K562 (cell line): Measurements from ENCODE around the gene ZBTB47.

Experiments used
- EZH2 ChIP-seq: IDR thresholded peaks from 2 replicates; pipeline ENCODE4 v1.6.1; 2012; ENCODE audit warnings: low read depth, mild to moderate bottlenecking, inconsistent platforms, low read length, borderline replicate concordance
- MAFK ChIP-seq: IDR thresholded peaks from 2 replicates; pipeline ENCODE4 v1.6.1; 2011; ENCODE audit warnings: low read length, improper control_type of control experiment
- NCOA4 ChIP-seq: fragments of 450-650 bp; IDR thresholded peaks from 2 replicates; pipeline ENCODE4 v1.6.1; 2018; ENCODE audit warnings: mild to moderate bottlenecking; ENCODE audit not compliant: partially characterized antibody
- POU5F1 ChIP-seq: fragments of 150-350 bp; IDR thresholded peaks from 2 replicates; pipeline ENCODE4 v1.6.1; 2014; ENCODE audit warnings: borderline replicate concordance, low read length, low read depth, mild to moderate bottlenecking; ENCODE audit not compliant: partially characterized antibody
- RCOR1 ChIP-seq, 2 experiments: IDR thresholded peaks; 2 replicates each; pipeline ENCODE4 v1.6.1; 2012; ENCODE audit warnings: low read depth in 2 of 2, low read length in 2 of 2, borderline replicate concordance in 1 of 2, improper control_type of control experiment in 1 of 2
- RFX5 ChIP-seq: IDR thresholded peaks from 2 replicates; pipeline ENCODE4 v1.6.1; 2011; ENCODE audit warnings: low read depth, mild to moderate bottlenecking, improper control_type of control experiment, low read length
- STAG1 ChIP-seq: sonication (generic); formaldehyde crosslinking; IDR thresholded peaks from 2 replicates; pipeline ENCODE4 v1.5.0; 2020; ENCODE audit warnings: missing genetic modification reagents, borderline replicate concordance
- TAF1 ChIP-seq: IDR thresholded peaks from 2 replicates; pipeline ENCODE4 v1.6.1; 2011; ENCODE audit warnings: mild to moderate bottlenecking, low read length, moderate library complexity; ENCODE audit not compliant: insufficient read depth, control insufficient read depth, severe bottlenecking; ENCODE audit errors: extremely low read depth
- ZNF561 ChIP-seq: fragments of 450-650 bp; formaldehyde crosslinking; conservative IDR thresholded peaks from 2 replicates; pipeline ENCODE4 v1.4.0; 2020; ENCODE audit warnings: mild to moderate bottlenecking, moderate library complexity
- TF ChIP-seq, protein P1 (sequence below): fragments of 450-650 bp; IDR thresholded peaks from 2 replicates; pipeline ENCODE4 v1.6.1; 2016; ENCODE audit warnings: mild to moderate bottlenecking, moderate library complexity

DNA sequence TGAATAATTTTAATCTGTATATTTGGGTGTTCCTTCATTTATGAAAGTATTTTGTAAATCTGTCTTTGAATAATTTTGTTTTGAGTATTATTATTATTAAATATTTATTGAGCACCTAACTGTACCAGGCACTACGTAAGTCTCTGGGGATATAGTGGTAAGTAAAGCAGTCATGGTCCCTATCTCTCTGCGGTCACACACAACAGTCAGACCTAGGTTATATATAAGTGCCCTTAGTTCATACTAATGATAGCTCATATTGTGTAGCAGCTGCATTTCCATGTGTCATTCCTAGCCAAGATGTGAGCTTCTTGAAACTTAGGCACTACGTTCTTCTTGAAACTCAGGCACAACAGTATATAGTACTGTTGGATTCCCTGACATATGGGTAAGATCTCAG, 40.6 kb upstream of the ZBTB47 start:
- TF ChIP-seq POU5F1 (no peak), RCOR1 (IDR thresholded peaks at IDR 0.05; ENCODE audit: borderline replicate concordance in 1 of 2, low read depth in 2 of 2, low read length in 2 of 2) (no peak), ZNF561 (no peak), MAFK (no peak), RFX5 (no peak), TAF1 (no peak), STAG1 (CRISPR knock-in tag) (no peak), EZH2 (no peak), NCOA4 (no peak)
- TF ChIP-seq, protein P1, sequence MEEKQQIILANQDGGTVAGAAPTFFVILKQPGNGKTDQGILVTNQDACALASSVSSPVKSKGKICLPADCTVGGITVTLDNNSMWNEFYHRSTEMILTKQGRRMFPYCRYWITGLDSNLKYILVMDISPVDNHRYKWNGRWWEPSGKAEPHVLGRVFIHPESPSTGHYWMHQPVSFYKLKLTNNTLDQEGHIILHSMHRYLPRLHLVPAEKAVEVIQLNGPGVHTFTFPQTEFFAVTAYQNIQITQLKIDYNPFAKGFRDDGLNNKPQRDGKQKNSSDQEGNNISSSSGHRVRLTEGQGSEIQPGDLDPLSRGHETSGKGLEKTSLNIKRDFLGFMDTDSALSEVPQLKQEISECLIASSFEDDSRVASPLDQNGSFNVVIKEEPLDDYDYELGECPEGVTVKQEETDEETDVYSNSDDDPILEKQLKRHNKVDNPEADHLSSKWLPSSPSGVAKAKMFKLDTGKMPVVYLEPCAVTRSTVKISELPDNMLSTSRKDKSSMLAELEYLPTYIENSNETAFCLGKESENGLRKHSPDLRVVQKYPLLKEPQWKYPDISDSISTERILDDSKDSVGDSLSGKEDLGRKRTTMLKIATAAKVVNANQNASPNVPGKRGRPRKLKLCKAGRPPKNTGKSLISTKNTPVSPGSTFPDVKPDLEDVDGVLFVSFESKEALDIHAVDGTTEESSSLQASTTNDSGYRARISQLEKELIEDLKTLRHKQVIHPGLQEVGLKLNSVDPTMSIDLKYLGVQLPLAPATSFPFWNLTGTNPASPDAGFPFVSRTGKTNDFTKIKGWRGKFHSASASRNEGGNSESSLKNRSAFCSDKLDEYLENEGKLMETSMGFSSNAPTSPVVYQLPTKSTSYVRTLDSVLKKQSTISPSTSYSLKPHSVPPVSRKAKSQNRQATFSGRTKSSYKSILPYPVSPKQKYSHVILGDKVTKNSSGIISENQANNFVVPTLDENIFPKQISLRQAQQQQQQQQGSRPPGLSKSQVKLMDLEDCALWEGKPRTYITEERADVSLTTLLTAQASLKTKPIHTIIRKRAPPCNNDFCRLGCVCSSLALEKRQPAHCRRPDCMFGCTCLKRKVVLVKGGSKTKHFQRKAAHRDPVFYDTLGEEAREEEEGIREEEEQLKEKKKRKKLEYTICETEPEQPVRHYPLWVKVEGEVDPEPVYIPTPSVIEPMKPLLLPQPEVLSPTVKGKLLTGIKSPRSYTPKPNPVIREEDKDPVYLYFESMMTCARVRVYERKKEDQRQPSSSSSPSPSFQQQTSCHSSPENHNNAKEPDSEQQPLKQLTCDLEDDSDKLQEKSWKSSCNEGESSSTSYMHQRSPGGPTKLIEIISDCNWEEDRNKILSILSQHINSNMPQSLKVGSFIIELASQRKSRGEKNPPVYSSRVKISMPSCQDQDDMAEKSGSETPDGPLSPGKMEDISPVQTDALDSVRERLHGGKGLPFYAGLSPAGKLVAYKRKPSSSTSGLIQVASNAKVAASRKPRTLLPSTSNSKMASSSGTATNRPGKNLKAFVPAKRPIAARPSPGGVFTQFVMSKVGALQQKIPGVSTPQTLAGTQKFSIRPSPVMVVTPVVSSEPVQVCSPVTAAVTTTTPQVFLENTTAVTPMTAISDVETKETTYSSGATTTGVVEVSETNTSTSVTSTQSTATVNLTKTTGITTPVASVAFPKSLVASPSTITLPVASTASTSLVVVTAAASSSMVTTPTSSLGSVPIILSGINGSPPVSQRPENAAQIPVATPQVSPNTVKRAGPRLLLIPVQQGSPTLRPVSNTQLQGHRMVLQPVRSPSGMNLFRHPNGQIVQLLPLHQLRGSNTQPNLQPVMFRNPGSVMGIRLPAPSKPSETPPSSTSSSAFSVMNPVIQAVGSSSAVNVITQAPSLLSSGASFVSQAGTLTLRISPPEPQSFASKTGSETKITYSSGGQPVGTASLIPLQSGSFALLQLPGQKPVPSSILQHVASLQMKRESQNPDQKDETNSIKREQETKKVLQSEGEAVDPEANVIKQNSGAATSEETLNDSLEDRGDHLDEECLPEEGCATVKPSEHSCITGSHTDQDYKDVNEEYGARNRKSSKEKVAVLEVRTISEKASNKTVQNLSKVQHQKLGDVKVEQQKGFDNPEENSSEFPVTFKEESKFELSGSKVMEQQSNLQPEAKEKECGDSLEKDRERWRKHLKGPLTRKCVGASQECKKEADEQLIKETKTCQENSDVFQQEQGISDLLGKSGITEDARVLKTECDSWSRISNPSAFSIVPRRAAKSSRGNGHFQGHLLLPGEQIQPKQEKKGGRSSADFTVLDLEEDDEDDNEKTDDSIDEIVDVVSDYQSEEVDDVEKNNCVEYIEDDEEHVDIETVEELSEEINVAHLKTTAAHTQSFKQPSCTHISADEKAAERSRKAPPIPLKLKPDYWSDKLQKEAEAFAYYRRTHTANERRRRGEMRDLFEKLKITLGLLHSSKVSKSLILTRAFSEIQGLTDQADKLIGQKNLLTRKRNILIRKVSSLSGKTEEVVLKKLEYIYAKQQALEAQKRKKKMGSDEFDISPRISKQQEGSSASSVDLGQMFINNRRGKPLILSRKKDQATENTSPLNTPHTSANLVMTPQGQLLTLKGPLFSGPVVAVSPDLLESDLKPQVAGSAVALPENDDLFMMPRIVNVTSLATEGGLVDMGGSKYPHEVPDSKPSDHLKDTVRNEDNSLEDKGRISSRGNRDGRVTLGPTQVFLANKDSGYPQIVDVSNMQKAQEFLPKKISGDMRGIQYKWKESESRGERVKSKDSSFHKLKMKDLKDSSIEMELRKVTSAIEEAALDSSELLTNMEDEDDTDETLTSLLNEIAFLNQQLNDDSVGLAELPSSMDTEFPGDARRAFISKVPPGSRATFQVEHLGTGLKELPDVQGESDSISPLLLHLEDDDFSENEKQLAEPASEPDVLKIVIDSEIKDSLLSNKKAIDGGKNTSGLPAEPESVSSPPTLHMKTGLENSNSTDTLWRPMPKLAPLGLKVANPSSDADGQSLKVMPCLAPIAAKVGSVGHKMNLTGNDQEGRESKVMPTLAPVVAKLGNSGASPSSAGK, result no peak
